ENCODE results near the gene MPPE1.

GRCh38 chr18:11940956-11941355 lies 32.8 kb upstream of the MPPE1 start:
- no peak for TF ChIP-seq POLR2A (IDR thresholded peaks at IDR 0.05; ENCODE audit: borderline replicate concordance, extremely low read depth, insufficient read depth, insufficient read length)
- no peak for TF ChIP-seq CBX3 (IDR thresholded peaks at IDR 0.05; ENCODE audit: low read depth)
- TF ChIP-seq CTCF (IDR thresholded peaks at IDR 0.05 in 2 of 3, conservative IDR thresholded peaks at IDR 0.05 in 1 of 3; ENCODE audit: borderline replicate concordance in 1 of 3, insufficient read depth in 1 of 3, low read depth in 2 of 3, low read length in 2 of 3) = no peak
- no peak for TF ChIP-seq REST (IDR thresholded peaks at IDR 0.05; ENCODE audit: low read depth)
- TF ChIP-seq SIN3A (IDR thresholded peaks at IDR 0.05; ENCODE audit: low read depth) = no peak
- TF ChIP-seq SRF (IDR thresholded peaks at IDR 0.05; ENCODE audit: low read depth) = no peak
- no peak for TF ChIP-seq POLR2AphosphoS5 (IDR thresholded peaks at IDR 0.05; ENCODE audit: low read depth, low read length)
- TF ChIP-seq CEBPB (IDR thresholded peaks at IDR 0.05; ENCODE audit: low read depth) = no peak
- no peak for TF ChIP-seq EZH2 (IDR thresholded peaks at IDR 0.05)
- no peak for TF ChIP-seq ELF1 (IDR thresholded peaks at IDR 0.05; ENCODE audit: borderline replicate concordance, low read depth)
- TF ChIP-seq ZNF274 (IDR thresholded peaks at IDR 0.05; ENCODE audit: low read depth, low read length) = no peak

Data from HCT116 (cell line).